Mucosa of descending colon (tissue), 3 donors: ENCODE measurements around the gene NEAT1. TPM values are rescaled to one million over a fixed set of nuclear protein-coding genes. Genes with fewer than 3 reads are reported as not detected.
A peak's percentile ranks its signal among the peaks of the same experiment; 100 is the strongest.

Experiments
- ATAC-seq: fragments of 200-7000 bp; cut with Tn5 transposase; one replicate; pipeline ENCODE4 v1.9.1; 2020; ENCODE audit warnings: mild to moderate bottlenecking, moderate library complexity
- DNase-seq, 3 donors: peaks; one replicate each; pipeline ENCODE4 v3.0.0-alpha.2; 2020
- H3K36me3 ChIP-seq: fragments of 200-600 bp; one replicate; pipeline ENCODE4 v1.8.0; 2021; ENCODE audit warnings: low read depth, mild to moderate bottlenecking
- H3K4me1 ChIP-seq: fragments of 200-600 bp; one replicate; pipeline ENCODE4 v1.8.0; 2021; ENCODE audit warnings: low read depth, mild to moderate bottlenecking
- H3K4me3 ChIP-seq: fragments of 200-600 bp; one replicate; pipeline ENCODE4 v1.8.0; 2021; ENCODE audit warnings: mild to moderate bottlenecking
- H3K9me3 ChIP-seq: fragments of 200-600 bp; one replicate; pipeline ENCODE4 v1.8.0; 2021; ENCODE audit warnings: mild to moderate bottlenecking
- CTCF ChIP-seq: fragments of 200-600 bp; IDR thresholded peaks from one replicate; pipeline ENCODE4 v1.8.0; 2022; ENCODE audit warnings: antibody characterized with exemption, mild to moderate bottlenecking
- intact Hi-C, 2 donors: fragments of 100-400 bp; cut with DNase I in 1 of 2; cut with micrococcal nuclease in 1 of 2; formaldehyde crosslinking; loops; one replicate each; pipeline versions ENCODE4 v1.11.0 to v1.11.1; 2022; cut with DNase I, micrococcal nuclease
- total RNA-seq, 3 donors: library from RNA; stranded (reverse); fragmentation: NEBNext Ultra II Directional in 2 of 3; extraction: Animal tissue kit (Norgen Biotek cat#: 25700) in 2 of 3; gene quantifications; one replicate each; pipeline versions ENCODE4 v1.2.1 to v1.2.4, GENCODE V29; 2021 to 2023
- donor health status: DM: no; HTN: no; CAD: no; lungs with moderate emphysema.
- donor health status: DM: no; HTN: no; CAD: no.
- donor health status: DM: no; HTN: yes; CAD: no.

The NEAT1 gene
- total RNA-seq, 3 donors from 2014 or later = 1,133 to 1,409 (median 1,237) TPM

GRCh38 chr11:65434057-65434666, 11.6 kb downstream of the NEAT1 start:
- Histone ChIP-seq H3K9me3 (no peaks in the 10 kb centered on the region), H3K4me1 (peaks cover 18% of the 10 kb centered on the region), H3K36me3 (no peaks in the 10 kb centered on the region), H3K4me3 (no peak overlapping the region)
- TF ChIP-seq CTCF = no peak
- intact Hi-C loops = no loop called here
- ATAC-seq (no peak), DNase-seq (no peak)

DNA sequence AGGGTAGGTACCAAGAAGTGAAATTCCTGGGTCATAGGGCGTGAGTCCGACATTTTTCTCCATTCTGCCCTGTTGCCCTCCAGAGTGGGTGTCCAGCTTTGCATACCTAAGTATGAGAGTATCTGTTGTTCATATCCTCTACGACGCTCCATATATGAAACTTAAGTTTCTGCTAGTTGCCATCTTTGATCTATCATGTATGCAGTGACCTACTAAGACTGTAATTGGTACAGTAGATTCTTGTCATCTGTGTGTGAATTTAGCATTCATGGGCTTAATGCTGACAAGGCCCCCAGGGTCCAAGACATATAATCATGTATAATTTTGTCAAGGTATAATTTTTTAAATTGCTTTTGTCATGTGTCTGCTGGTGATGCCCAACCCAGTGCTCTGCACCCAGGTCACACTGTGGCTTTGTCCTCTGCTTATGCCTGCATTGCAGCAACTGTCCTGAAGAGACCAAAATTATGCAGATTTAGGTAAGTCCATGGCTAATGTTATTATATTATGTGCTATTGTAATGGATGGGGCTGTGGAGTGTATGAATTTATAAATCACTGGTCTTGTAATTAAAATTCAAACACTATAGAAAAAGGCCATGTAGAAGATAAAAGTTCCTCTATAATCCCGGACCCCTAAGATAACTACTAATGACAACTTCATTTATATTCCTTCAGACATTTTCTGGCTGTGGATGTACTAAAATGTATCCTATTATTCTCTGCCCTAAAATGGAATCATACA, 12.2 kb downstream of the NEAT1 start:
- ATAC-seq = no peak
- TF ChIP-seq CTCF = no peak
- Histone ChIP-seq H3K9me3 (no peaks in the 10 kb centered on the region), H3K36me3 (no peaks in the 10 kb centered on the region), H3K4me1 (peaks cover 17% of the 10 kb centered on the region), H3K4me3 (no peak overlapping the region)
- intact Hi-C loops = no loop called here
- DNase-seq = no peak

DNA sequence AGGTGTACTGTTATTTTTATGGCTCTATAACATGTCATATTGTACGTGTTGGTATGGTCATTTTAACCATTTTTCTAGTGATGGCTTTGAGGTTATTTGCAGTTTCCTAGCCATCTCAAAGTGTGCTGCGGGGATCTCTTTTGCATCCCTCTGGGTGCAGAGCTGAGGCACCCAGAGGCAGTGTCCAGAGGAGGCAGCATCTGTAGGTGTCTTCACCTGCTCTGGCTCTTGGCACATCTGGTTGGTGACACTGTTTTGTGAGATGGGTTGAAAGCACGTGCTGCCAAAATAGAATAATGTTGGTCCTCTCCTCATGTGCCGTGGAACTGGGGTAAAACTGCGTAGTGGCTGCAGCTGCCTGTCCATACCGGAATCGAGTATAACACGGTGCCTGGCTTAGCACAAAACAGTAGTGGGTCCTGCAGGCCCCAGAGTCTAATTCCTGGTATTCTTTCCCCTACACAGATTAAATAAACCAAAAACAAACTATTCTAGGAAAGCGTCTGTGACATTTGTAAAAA, 12.9 kb downstream of the NEAT1 start:
- H3K4me3 ChIP-seq = no peak overlapping the region
- H3K9me3 ChIP-seq = no peaks in the 10 kb centered on the region
- intact Hi-C loops = no loop called here
- H3K4me1 ChIP-seq = peaks cover 22% of the 10 kb centered on the region
- DNase-seq = peak in 1 of 3 donors; percentile 9
- no peaks in the 10 kb centered on the region for H3K36me3 ChIP-seq
- TF ChIP-seq CTCF = no peak
- no peak for ATAC-seq

DNA sequence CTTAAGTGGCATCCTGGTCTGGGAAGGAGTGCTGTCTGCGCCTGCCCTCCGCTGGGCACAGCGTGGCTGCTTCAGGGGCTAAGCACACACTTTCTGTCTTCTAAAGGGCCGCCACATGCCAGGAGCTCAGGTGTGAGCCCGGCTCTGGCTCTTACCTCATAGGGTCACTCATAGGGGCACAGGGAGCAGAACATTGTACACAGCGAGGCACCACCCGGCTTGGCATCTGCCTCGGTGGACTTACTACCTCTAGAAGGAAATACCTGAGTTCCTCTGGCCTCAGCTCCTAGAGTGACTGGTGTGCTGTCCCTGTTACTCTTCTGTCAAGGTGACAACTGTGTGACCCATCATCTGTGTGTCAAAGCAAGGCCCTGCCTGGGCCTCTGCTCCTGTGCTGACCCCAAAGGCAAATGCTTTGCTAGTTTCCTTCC, 13.4 kb downstream of the NEAT1 start:
- ATAC-seq (peak; percentile 17), DNase-seq (peak in 2 of 3 donors; percentile 29 to 53)
- Histone ChIP-seq H3K4me1 (peaks cover 22% of the 10 kb centered on the region), H3K4me3 (no peak overlapping the region), H3K36me3 (no peaks in the 10 kb centered on the region), H3K9me3 (no peaks in the 10 kb centered on the region)
- no peak for TF ChIP-seq CTCF
- intact Hi-C loops = no loop called here

DNA sequence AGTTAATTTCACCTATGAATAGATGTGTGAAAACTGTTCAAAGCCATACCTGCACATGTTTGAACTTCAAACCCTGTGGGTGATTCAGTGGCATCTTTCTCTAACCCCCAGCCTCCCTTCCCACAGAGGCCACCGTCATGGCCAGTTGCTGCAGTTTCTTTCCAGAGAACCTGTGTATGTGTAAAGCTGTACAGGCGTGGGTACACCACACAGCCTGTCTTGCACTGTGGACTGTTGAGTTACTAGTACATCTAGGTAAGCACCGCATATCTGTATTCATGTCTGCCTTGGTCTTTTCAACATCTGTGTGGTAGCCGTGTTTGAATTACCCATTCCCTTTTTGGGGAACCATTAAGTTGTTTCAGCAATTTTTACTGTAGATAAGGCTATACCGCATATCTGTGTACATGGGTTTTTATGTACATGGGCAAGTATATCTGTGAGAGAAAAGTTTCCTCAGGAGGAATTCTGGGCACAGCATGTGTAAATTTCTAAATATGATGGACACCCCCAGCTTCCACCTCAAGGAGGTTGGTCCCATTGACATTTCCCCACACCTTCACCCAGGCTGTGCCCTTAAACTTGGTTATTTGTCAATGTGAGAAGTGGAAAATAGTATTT, 13.9 kb downstream of the NEAT1 start:
- Histone ChIP-seq H3K4me3 (no peak overlapping the region), H3K36me3 (no peaks in the 10 kb centered on the region), H3K9me3 (no peaks in the 10 kb centered on the region), H3K4me1 (peaks cover 21% of the 10 kb centered on the region)
- TF ChIP-seq CTCF = no peak
- DNase-seq (no peak), ATAC-seq (peak; percentile 9)
- intact Hi-C loops = no loop called here
